Astrocyte of the cerebellum (primary cell): ENCODE data around the gene LIPN.
A peak's percentile ranks its signal among the peaks of the same experiment; 100 is the strongest.

ENCODE experiments used
- DNase-seq: peaks from one replicate; pipeline ENCODE4 v3.0.0-alpha.2; 2011; ENCODE audit warnings: low read depth
- H3K4me3 ChIP-seq: 2 replicates; pipeline ENCODE4 v1.5.1; 2011; ENCODE audit warnings: mild to moderate bottlenecking, low read depth, low read length, moderate library complexity
- in situ Hi-C: cut with HindIII; loops from 2 replicates; pipeline ENCODE4 v1.10.0; 2017; ENCODE audit warnings: low sequenced_read_pairs
- TF ChIP-seq, protein P1 (sequence below): IDR thresholded peaks from 2 replicates; pipeline ENCODE4 v1.5.1; 2012; ENCODE audit warnings: low read length, low read depth, moderate library complexity, mild to moderate bottlenecking; ENCODE audit errors: missing control alignments

LIPN gene

DNA sequence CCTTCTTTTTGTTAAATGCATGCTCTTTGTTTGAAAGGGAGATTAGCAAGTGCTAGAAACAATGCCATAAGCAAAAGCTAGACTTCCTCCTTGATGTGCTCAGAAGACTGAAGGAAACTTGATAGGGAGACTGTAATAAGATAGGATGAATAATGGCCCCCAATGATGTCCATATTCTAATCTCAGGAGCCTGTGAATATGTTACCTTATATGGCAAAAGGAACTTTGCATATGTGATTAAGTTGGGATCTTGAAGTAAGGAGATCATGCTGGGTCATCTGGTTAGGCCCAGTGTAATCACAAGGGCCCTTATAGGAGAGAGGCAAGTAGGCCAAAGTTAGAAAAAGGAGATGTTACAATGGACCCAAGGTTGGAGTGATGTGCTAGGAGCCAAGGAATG, 29.1 kb downstream of the LIPN start:
- DNase-seq = no peak
- no peak overlapping the region for H3K4me3 ChIP-seq
- in situ Hi-C loops = no loop called here
- TF ChIP-seq, protein P1, sequence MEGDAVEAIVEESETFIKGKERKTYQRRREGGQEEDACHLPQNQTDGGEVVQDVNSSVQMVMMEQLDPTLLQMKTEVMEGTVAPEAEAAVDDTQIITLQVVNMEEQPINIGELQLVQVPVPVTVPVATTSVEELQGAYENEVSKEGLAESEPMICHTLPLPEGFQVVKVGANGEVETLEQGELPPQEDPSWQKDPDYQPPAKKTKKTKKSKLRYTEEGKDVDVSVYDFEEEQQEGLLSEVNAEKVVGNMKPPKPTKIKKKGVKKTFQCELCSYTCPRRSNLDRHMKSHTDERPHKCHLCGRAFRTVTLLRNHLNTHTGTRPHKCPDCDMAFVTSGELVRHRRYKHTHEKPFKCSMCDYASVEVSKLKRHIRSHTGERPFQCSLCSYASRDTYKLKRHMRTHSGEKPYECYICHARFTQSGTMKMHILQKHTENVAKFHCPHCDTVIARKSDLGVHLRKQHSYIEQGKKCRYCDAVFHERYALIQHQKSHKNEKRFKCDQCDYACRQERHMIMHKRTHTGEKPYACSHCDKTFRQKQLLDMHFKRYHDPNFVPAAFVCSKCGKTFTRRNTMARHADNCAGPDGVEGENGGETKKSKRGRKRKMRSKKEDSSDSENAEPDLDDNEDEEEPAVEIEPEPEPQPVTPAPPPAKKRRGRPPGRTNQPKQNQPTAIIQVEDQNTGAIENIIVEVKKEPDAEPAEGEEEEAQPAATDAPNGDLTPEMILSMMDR = no peak

DNA sequence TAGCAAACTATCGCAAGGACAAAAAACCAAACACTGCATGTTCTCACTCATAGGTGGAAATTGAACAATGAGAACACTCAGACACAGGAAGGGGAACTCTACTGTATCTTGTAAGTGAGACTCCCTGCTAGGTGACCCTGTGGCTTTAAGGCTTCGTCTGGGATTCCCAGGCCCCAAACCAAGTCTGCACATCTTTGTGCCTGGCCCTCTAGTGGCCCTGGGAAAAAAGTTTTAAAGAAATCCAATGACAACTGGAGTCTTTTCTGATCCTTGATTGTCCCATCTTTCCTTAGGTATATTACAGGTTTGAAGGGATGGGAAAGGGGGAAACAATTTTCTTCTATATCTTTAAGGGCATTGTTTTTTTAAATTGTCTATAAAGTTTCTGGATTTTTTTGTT, 32.1 kb downstream of the LIPN start:
- no peak overlapping the region for H3K4me3 ChIP-seq
- TF ChIP-seq, protein P1 = peak; percentile 51
- no peak for DNase-seq
- in situ Hi-C loops = loop anchor here (5.0 kb wide), 1 partner anchor 50 kb away; no protein-coding TSS in a partner anchor

DNA sequence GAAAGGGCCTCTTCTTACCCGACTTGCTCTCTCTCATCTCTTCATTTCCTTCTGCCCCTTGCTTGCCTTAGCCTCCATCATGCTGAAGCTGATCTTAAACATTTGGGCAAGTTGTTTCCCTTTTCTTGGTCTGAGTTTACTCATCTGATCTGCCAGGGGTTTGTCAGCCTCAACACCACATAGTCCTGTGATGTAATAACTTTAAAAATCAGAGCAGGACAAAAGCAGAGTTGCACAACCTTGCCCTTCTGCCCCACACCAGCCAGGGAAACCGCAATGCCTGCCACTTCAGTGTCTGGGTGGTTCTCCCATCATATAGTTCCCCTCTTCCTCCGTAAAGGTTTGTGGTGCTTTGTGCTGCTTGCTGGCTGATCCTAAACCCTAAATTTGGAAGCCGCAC, 32.8 kb downstream of the LIPN start:
- in situ Hi-C loops = loop anchor here (5.0 kb wide), 1 partner anchor 50 kb away; no protein-coding TSS in a partner anchor
- no peak for DNase-seq
- TF ChIP-seq, protein P1 = no peak
- H3K4me3 ChIP-seq = no peak overlapping the region

DNA sequence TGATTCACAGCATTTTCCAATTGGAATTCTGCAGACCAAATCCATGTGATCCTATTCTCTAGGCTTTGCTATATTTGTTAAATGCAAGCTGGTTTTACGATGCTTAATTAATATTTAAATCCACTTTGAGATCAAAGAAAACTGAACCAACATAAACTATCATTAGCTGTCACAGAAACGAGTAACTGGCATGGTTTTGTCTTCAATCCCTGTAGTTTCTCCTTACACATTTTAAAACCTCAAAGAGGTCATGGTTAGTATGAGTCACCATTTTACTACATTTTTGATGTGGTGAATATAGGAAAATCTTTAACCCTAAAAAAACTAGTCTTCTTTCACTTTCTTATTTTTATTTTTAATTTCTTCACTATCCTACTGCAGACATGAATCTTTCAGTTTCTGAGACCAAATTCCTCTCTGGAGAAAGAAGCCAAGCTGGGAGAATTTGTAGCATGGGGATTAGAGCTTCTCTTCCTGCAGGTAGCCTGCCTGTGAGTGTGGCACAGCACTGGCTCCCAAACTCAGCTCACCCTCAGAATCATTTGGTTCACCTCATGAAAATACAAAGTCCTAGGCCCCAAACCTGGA, 34.0 kb downstream of the LIPN start:
- in situ Hi-C loops = loop anchor here (5.0 kb wide), 1 partner anchor 48 kb away; no protein-coding TSS in a partner anchor
- peak; percentile 56 for DNase-seq
- H3K4me3 ChIP-seq = no peak overlapping the region
- TF ChIP-seq, protein P1 = no peak

DNA sequence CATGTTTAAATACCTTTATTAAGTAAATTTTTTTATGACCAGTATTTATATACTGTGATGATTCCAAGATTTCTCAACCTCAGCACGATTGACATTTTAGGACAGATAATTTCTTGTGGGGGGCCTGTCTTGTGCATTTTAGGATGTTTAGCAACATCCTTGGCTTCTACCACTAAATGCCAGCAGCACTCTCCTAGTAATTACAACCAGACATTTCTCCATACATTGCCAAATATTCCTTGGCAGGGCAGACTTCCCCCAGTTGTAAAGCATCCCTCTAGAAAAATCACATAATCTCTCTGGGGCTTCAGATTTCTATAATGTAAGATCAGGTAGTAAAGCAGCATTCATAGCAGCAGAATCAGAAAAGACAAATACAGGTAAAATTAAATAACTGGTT, 34.9 kb downstream of the LIPN start:
- in situ Hi-C loops = loop anchor here (5.0 kb wide), 1 partner anchor 48 kb away; no protein-coding TSS in a partner anchor

DNA sequence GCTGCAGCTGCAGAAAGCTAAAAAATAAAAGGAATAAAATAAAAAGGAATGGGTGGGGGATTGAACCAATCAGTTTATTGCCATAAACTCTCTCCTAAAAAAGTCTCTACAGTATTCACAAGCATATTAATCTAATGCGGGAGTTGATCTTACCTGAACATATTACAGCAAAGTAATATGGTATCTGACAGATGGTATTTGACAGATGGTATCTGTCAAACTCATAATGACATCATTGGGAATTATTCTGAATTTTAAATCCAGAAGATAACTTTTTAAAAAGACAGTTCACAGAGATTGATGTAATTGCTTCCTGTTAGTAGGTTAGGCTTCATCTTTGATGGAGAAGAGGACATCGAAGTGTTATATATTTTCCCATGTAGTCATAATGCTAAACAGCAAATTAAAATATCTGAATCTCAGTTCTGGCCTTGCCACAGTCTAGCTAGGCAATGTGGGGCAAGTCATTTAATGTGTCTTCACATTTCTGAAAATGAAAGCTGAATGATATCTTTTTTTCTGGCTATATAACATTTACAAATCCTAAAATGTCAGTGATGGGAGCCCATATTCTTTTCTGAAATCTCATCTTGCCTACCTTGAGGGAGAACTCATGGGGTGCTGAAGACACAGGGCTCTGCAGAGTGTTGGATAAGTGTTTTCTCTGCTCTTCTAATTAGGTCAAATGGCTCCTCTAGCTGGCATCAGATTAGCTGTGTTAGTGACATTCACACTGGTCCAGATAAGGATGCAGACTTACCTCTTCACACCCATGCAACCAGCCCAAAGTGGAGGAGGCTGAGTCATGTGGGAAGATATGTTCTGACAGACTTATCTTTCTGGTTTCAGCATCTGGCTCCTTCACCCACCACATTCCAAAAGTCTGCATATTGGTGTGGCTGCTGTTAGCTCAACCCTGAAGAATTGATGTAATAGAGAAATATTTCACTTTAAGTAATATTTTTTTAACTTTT, 40.6 kb downstream of the LIPN start:
- TF ChIP-seq, protein P1 = no peak
- no peak for DNase-seq
- no peak overlapping the region for H3K4me3 ChIP-seq
- in situ Hi-C loops = no loop called here

More for the DNA sequence above, 34.9 kb downstream of the LIPN start:
- no peak for DNase-seq
- TF ChIP-seq, protein P1 = no peak
- H3K4me3 ChIP-seq = no peak overlapping the region
